GM12892 (cell line): ENCODE data around the gene ZNF554.

ENCODE experiments used
- POLR2A ChIP-seq: IDR thresholded peaks from 2 replicates; pipeline ENCODE4 v1.6.1; 2011; ENCODE audit warnings: low read depth, low read length, control low read depth
- POLR2AphosphoS5 ChIP-seq: IDR thresholded peaks from 2 replicates; pipeline ENCODE4 v1.6.1; 2011; ENCODE audit warnings: low read depth, low read length, control low read depth
- TAF1 ChIP-seq: IDR thresholded peaks from 2 replicates; pipeline ENCODE4 v1.6.1; 2011; ENCODE audit warnings: low read depth, mild to moderate bottlenecking, control low read depth, low read length, borderline replicate concordance

- TF ChIP-seq POLR2A: no peak
- no peak for TF ChIP-seq POLR2AphosphoS5
- TF ChIP-seq TAF1: no peak
Measured at GRCh38 chr19:2774083-2774679, 45.5 kb upstream of the ZNF554 start.
